NAMALWA (cell line): ENCODE results near the gene LYPD3.

ENCODE experiments used
- DNase-seq: peaks from one replicate; pipeline ENCODE4 v3.0.0-alpha.2; 2015; ENCODE audit warnings: low spot score

The LYPD3 gene

DNA sequence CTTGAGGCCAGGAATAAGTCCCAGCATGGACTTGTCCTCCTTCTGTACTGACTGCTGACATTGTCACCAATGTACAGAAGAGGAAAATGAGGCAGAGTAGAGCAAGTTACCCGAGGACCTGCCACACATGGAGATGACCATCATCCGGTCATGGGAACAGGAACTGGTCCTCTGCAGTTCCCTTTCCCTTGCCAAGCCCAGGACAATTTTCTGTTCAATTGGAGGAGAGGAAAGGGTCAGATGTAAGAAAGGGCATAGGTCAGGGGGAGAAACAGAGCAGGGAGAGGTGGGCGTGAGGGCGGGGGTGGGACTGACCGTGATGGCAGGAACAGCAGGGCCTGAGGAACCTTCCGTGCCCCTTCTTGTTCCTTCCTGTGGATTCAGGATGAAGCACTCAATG is 20.5 kb upstream of the LYPD3 start:
- no peak for DNase-seq

GRCh38 chr19:43483281-43483680 is 17.9 kb upstream of the LYPD3 start:
- DNase-seq = no peak

- DNase-seq = no peak
Observed at GRCh38 chr19:43482193-43482592, 16.8 kb upstream of the LYPD3 start.

- DNase-seq = no peak
Observed at GRCh38 chr19:43481701-43482100, 16.3 kb upstream of the LYPD3 start.

- no peak for DNase-seq
Observed at GRCh38 chr19:43480574-43480973, 15.2 kb upstream of the LYPD3 start.

DNA sequence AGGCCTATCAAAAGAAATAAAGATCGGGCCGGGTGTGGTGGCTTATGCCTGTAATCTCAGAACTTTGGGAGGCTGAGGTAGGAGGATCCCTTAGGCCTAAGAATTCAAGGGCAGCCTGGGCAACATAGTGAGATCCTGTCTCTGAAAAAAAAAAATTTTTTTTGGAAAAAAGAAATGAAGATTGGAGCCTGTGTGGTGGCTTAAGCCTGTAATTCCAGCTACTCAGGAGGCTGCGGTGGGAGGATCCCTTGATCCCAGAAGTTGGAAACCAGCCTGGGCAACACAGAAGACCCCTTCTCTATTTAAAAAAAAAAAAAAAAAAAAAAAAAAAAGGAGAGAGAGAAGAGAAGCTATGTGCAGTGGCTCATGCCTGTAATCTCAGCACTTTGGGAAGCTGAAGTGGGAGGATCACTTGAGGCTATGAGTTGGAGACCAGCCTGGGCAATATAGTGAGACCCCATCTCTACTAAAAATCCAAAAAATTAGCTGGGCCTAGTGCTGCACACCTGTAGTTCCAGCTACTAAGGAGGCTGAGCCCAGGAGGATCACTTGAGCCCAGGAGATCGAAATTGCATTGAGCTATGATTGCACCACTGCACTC is 14.7 kb upstream of the LYPD3 start:
- DNase-seq = no peak

DNA sequence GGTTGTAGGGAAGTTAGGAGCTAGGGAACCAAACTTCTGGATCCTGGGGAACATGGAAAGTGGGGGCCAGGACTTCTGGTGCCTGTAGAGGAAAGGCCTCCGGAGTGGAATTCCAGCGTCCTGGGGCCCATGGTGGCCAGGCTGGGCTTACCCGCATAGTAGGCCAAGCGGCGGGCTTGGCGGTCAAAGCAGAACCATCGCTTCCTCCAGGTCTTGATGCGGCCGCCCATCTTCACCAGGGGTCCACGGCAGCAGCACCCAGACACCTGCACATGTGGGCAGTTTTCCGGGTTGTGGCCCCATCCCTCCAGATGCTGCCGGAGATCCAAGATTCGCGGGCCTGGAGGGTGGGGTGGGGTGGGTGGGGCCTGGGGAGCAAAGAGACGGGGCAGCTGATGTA is 13.8 kb upstream of the LYPD3 start:
- no peak for DNase-seq

GRCh38 chr19:43478323-43478722 is 12.9 kb upstream of the LYPD3 start:
- DNase-seq = no peak

- no peak for DNase-seq
Observed at GRCh38 chr19:43476606-43477005, 11.2 kb upstream of the LYPD3 start.

DNA sequence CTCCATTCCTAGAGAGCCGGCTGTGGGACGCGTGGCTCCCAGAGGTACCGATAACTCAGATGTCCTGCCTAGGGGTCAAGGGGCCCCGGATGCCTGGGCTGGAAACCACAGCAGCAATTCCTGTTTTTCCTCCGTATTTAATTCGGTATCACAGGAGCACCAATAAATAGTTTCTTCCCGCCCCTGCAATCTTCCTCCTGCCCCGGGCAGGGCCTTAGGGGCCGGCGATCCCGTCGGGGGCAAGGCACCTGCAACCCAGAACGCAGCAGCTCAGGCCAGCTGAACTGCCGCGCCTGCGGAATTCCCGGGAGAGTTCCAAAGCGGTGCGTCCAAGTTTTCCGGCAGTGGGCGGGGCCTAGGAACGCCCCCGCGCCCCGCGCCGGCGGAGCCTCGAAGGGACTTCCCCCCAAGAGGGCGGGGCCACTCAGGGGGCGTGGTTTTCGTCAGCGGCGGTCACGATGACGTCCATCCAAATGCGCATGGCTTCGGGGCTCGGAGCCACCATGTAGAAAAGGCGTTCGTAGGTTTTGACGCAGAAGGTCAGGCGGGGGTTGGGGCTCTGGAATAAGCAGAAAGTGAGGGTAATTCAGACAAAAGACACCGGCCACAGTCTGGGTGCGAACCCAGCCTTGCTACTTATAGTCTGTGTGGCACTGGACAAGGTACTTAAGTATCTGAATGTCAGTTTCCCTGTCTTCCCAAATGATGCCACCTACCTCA is 9.7 kb upstream of the LYPD3 start:
- DNase-seq = peak; percentile 56

- no peak for DNase-seq
Observed at GRCh38 chr19:43474487-43474886, 9.1 kb upstream of the LYPD3 start.

DNA sequence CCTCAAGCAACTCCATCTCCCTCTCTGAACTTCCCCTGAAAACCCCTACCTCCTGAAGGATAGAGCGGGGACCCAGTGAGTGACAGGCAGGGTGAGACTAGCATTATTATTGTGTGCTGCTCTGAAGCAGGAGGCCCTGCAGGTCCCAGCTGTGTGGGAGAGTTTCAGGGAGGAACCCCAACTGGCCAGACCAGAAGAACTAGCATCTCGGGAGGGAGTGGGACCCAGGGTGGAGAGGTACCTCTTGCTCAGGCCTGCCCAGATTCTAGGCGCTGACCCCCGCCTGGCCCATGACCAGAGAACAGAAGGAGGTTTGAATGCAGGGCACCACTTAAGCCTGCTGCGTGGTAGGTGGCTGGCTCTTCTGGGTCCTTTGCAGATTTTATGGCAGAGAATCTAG is 5.7 kb upstream of the LYPD3 start:
- DNase-seq = no peak

- DNase-seq = no peak
Observed at GRCh38 chr19:43470288-43470687, 4.9 kb upstream of the LYPD3 start.

DNA sequence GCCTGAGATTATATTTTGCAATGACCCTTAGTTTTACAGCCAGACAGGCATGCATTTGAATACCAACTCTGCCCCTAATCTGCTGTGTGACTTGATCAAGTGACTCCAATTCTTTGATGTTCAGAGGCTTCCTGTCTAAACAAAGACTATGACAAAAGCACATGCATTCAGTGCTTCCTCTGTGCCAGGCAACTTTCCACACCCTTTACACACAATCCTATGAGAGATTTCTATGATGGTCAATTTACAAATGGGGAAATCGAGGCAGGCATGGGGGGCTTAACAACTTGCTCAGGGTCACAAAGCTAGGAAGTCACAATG is 3.7 kb upstream of the LYPD3 start:
- DNase-seq = no peak

GRCh38 chr19:43468354-43469159 is 3.1 kb upstream of the LYPD3 start:
- DNase-seq = no peak

DNA sequence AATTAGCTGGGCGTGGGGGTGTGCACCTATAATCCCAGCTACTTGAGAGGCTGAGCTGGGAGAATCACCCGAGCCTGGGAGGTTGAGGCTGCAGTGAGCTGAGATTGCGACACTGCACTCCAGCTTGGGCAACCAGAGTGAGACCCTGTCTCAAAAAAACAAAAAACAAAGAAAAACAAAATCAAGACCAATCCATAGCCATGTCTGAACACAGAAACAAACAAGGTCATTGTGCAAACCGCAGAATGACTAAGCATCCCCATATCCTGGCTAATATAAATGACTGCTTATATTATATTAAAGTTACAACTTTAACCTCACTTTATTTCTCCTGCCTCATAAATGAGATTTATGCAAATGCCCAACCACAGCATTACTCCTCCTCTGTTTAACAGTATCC is 2.3 kb upstream of the LYPD3 start:
- no peak for DNase-seq

DNA sequence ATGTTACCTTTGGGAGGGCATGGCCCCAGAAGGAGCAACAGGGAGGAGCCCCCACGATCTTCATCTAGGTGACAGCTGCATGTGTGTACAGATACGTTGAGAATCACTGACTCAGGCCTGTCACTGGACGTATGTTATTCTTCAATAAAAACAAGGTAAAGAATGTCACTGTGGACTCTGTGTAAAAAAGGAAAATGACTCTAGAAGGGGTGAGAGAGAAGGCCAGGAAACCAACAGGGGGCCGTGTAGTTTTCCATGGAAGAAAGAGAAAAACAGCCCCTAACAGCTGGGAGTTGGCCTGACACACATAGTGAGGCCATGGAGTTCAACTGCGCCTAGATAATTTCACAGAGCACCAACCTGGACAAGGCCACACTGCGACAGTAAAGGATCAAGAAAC is 1.9 kb upstream of the LYPD3 start:
- no peak for DNase-seq

DNA sequence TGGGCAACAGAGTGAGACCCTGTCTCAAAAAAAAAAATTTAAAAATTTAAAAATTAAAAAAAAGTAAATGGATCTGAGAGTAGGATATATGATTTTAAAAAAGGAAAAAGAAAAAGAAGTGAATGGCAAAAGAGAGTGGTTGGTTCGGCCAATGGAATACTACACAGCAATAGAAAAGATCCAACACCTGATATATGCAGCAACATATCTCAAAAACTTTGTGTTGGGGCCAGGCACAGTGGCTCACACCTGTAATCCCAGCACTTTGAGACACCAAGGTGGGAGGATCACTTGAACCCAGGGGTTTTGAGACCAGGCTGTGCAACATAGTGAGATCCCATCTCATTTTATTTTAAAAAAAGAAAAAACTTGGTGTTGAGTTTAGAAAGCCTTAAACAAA is 1.4 kb upstream of the LYPD3 start:
- no peak for DNase-seq

- no peak for DNase-seq
Observed at GRCh38 chr19:43464134-43464775, 1.2 kb downstream of the LYPD3 start.

GRCh38 chr19:43463381-43464133 is 1.9 kb downstream of the LYPD3 start:
- DNase-seq = peak; percentile 96

GRCh38 chr19:43462785-43463380 is 2.5 kb downstream of the LYPD3 start:
- no peak for DNase-seq

DNA sequence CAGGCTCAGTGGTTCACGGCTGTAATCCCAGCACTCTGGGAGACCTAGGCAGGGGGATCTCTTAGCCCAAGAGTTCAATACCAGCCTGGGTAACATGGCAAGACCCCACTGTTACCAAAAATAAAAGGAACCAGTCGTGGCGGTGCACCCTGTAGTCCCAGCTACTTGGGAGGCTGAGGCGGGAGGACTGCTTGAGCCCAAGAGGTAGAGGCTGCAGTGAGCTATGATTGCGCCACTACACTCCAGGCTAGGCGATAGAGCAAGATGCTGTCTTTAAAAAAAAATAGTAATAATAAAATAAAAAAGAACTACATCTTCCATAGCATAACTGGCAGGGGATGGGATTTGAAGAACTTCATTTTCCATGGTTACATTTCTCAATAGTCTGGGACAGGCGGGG is 3.0 kb downstream of the LYPD3 start:
- DNase-seq = no peak
